ENCODE data around the gene SLC39A12. TPM values are rescaled to one million over a fixed set of nuclear protein-coding genes. Genes with fewer than 3 reads are reported as not detected.

SLC39A12 gene
- total RNA-seq, 2 donors from 2014 or later, result not detected

- TF ChIP-seq, protein P1, sequence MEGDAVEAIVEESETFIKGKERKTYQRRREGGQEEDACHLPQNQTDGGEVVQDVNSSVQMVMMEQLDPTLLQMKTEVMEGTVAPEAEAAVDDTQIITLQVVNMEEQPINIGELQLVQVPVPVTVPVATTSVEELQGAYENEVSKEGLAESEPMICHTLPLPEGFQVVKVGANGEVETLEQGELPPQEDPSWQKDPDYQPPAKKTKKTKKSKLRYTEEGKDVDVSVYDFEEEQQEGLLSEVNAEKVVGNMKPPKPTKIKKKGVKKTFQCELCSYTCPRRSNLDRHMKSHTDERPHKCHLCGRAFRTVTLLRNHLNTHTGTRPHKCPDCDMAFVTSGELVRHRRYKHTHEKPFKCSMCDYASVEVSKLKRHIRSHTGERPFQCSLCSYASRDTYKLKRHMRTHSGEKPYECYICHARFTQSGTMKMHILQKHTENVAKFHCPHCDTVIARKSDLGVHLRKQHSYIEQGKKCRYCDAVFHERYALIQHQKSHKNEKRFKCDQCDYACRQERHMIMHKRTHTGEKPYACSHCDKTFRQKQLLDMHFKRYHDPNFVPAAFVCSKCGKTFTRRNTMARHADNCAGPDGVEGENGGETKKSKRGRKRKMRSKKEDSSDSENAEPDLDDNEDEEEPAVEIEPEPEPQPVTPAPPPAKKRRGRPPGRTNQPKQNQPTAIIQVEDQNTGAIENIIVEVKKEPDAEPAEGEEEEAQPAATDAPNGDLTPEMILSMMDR (conservative IDR thresholded peaks at IDR 0.05), result no peak
- Mint-ChIP-seq H3K36me3 (ENCODE audit: low read depth) (no peaks in the 10 kb centered on the region), H3K4me1 (no peaks in the 10 kb centered on the region)
Observed at GRCh38 chr10:17993361-17993760, 41.6 kb downstream of the SLC39A12 start.

DNA sequence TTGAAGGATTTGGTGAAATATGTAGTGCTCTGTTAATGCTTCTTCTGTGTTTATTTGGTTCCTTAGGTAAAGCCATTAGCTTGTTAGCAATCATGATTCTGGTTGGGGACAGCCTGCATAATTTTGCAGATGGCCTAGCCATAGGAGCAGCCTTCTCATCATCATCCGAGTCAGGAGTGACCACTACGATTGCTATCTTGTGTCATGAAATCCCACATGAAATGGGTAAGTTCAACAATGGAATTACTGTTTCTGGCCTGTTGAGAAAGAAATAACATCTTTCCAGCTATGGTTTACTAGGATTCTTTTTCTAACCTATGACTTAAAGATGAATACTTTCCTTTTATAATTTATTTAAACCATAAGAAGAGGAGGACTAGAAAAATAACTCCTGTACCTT is 48.9 kb downstream of the SLC39A12 start:
- Mint-ChIP-seq H3K4me1 (peaks cover 3% of the 10 kb centered on the region), H3K27ac (no peak overlapping the region), H3K9me3 (no peaks in the 10 kb centered on the region), H3K4me3 (no peak overlapping the region), H3K27me3 (ENCODE audit: insufficient read depth) (no peaks in the 10 kb centered on the region), H3K36me3 (ENCODE audit: low read depth) (no peaks in the 10 kb centered on the region)
- TF ChIP-seq, protein P1 (conservative IDR thresholded peaks at IDR 0.05), result no peak
- Histone ChIP-seq H3K27me3 (ENCODE audit: control insufficient read depth, insufficient read depth, low read length, poor library complexity, severe bottlenecking) (no peaks in the 10 kb centered on the region), H3K9me3 (ENCODE audit: control insufficient read depth, low read length) (no peaks in the 10 kb centered on the region), H3K36me3 (ENCODE audit: control insufficient read depth, insufficient read depth, low read length) (no peaks in the 10 kb centered on the region), H3K4me1 (ENCODE audit: control insufficient read depth, insufficient read depth, low read length) (no peaks in the 10 kb centered on the region), H3K27ac (ENCODE audit: low read depth, low read length) (no peak overlapping the region), H3K9ac (ENCODE audit: extremely low read depth, low read length, poor library complexity, severe bottlenecking) (no peak overlapping the region), H3K4me3 (ENCODE audit: low read length) (no peak overlapping the region)
- WGBS, 2 experiments (ENCODE audit: insufficient coverage in 1 of 2, insufficient read length in 1 of 2), result 96 to 100% methylated on average over 2 of the region's 2 CpGs
- DNase-seq, result no peak

More at GRCh38 chr10:17993361-17993760, 41.6 kb downstream of the SLC39A12 start:
- H3K27ac ChIP-seq (ENCODE audit: low read depth, low read length), result no peak overlapping the region
- 72 to 76% methylated on average over 3 of the region's 3 CpGs for WGBS, 2 experiments (ENCODE audit: insufficient coverage in 1 of 2, insufficient read length in 1 of 2)
- no peak overlapping the region for H3K27ac Mint-ChIP-seq
- no peaks in the 10 kb centered on the region for H3K27me3 ChIP-seq (ENCODE audit: control insufficient read depth, insufficient read depth, low read length, poor library complexity, severe bottlenecking)
- H3K4me1 ChIP-seq (ENCODE audit: control insufficient read depth, insufficient read depth, low read length), result no peaks in the 10 kb centered on the region
- H3K4me3 Mint-ChIP-seq, result no peak overlapping the region
- H3K9me3 Mint-ChIP-seq, result no peaks in the 10 kb centered on the region
- H3K9ac ChIP-seq (ENCODE audit: extremely low read depth, low read length, poor library complexity, severe bottlenecking), result no peak overlapping the region
- no peaks in the 10 kb centered on the region for H3K36me3 ChIP-seq (ENCODE audit: control insufficient read depth, insufficient read depth, low read length)
- no peak overlapping the region for H3K4me3 ChIP-seq (ENCODE audit: low read length)
- no peak for DNase-seq
- no peaks in the 10 kb centered on the region for H3K9me3 ChIP-seq (ENCODE audit: control insufficient read depth, low read length)
- H3K27me3 Mint-ChIP-seq (ENCODE audit: insufficient read depth), result no peaks in the 10 kb centered on the region

DNA sequence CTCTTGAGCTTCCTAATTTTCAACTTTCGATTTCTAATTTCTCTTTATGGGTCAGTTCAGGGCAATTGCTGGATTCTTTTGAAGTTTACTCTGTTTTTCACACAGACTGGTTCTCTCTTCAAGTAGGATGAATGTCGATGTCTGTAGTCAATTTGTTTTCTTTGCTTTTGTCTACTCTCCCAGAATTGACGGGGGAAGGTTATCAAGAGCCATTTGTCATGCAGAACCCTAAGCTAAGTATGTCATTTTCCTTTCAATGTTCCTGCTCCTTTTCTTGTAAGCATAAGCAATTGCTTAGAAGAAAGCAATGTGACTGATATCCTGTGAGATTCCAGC is 53.7 kb downstream of the SLC39A12 start:
- no peaks in the 10 kb centered on the region for H3K4me1 ChIP-seq (ENCODE audit: control insufficient read depth, insufficient read depth, low read length)
- Mint-ChIP-seq H3K27ac (no peak overlapping the region), H3K9me3 (no peaks in the 10 kb centered on the region), H3K36me3 (ENCODE audit: low read depth) (no peaks in the 10 kb centered on the region), H3K27me3 (ENCODE audit: insufficient read depth) (no peaks in the 10 kb centered on the region), H3K4me3 (no peak overlapping the region), H3K4me1 (peaks cover 10% of the 10 kb centered on the region)
- H3K27me3 ChIP-seq (ENCODE audit: control insufficient read depth, insufficient read depth, low read length, poor library complexity, severe bottlenecking), result no peaks in the 10 kb centered on the region
- no peaks in the 10 kb centered on the region for H3K36me3 ChIP-seq (ENCODE audit: control insufficient read depth, insufficient read depth, low read length)
- H3K9ac ChIP-seq (ENCODE audit: extremely low read depth, low read length, poor library complexity, severe bottlenecking), result no peak overlapping the region
- H3K9me3 ChIP-seq (ENCODE audit: control insufficient read depth, low read length), result no peaks in the 10 kb centered on the region
- DNase-seq, result no peak
- H3K4me3 ChIP-seq (ENCODE audit: low read length), result no peak overlapping the region
- WGBS, 2 experiments (ENCODE audit: insufficient coverage in 1 of 2, insufficient read length in 1 of 2), result 48 to 73% methylated on average over 3 of the region's 3 CpGs
- no peak overlapping the region for H3K27ac ChIP-seq (ENCODE audit: low read depth, low read length)
- TF ChIP-seq, protein P1 (conservative IDR thresholded peaks at IDR 0.05), result no peak

Data from endodermal cell (in vitro differentiated cells).